ENCODE data around the gene GZF1. TPM values are rescaled to one million over a fixed set of nuclear protein-coding genes. Genes with fewer than 3 reads are reported as not detected.

Gene GZF1
- total RNA-seq, 1 donor from 2014 or later, result 24.9 TPM

GRCh38 chr20:23336476-23336875 lies 25.5 kb upstream of the GZF1 start:
- Histone ChIP-seq H3K36me3 (no peaks in the 10 kb centered on the region), H3K4me1 (peaks cover 18% of the 10 kb centered on the region), H3K27ac (replicated peaks) (no peak overlapping the region), H3K4me3 (no peak overlapping the region), H3K9me3 (replicated peaks) (no peaks in the 10 kb centered on the region), H3K27me3 (ENCODE audit: low read depth) (no peaks in the 10 kb centered on the region)
- TF ChIP-seq CTCF (IDR thresholded peaks at IDR 0.05; ENCODE audit: borderline replicate concordance), result no peak
- intact Hi-C loops (cut with micrococcal nuclease), result loop anchor here (5.0 kb wide), 1 partner anchor 644 kb away; no protein-coding TSS in a partner anchor
- DNase-seq, result no peak

GRCh38 chr20:23337312-23337711 lies 24.7 kb upstream of the GZF1 start:
- no peaks in the 10 kb centered on the region for H3K27me3 ChIP-seq (ENCODE audit: low read depth)
- no peak for DNase-seq
- intact Hi-C loops (cut with micrococcal nuclease), result loop anchor here (5.0 kb wide), 1 partner anchor 645 kb away; no protein-coding TSS in a partner anchor
- peaks cover 18% of the 10 kb centered on the region for H3K4me1 ChIP-seq
- H3K4me3 ChIP-seq, result no peak overlapping the region
- H3K27ac ChIP-seq (replicated peaks), result no peak overlapping the region
- H3K9me3 ChIP-seq (replicated peaks), result no peaks in the 10 kb centered on the region
- TF ChIP-seq CTCF (IDR thresholded peaks at IDR 0.05; ENCODE audit: borderline replicate concordance), result no peak
- no peaks in the 10 kb centered on the region for H3K36me3 ChIP-seq

GRCh38 chr20:23339986-23340385 lies 22.0 kb upstream of the GZF1 start:
- H3K9me3 ChIP-seq (replicated peaks), result no peaks in the 10 kb centered on the region
- no peak for DNase-seq
- TF ChIP-seq CTCF (IDR thresholded peaks at IDR 0.05; ENCODE audit: borderline replicate concordance), result no peak

GRCh38 chr20:23340524-23340923 lies 21.5 kb upstream of the GZF1 start:
- H3K27ac ChIP-seq (replicated peaks), result no peak overlapping the region
- peak; percentile 84 for TF ChIP-seq CTCF (IDR thresholded peaks at IDR 0.05; ENCODE audit: borderline replicate concordance)
- no peaks in the 10 kb centered on the region for H3K27me3 ChIP-seq (ENCODE audit: low read depth)
- H3K4me1 ChIP-seq, result no peaks in the 10 kb centered on the region
- DNase-seq, result peak; percentile 56
- H3K4me3 ChIP-seq, result no peak overlapping the region
- intact Hi-C loops (cut with micrococcal nuclease), result loop anchor here (10.0 kb wide), 1 partner anchor 96 kb away; no protein-coding TSS in a partner anchor
- H3K36me3 ChIP-seq, result no peaks in the 10 kb centered on the region
- no peaks in the 10 kb centered on the region for H3K9me3 ChIP-seq (replicated peaks)

More at GRCh38 chr20:23339986-23340385, 22.0 kb upstream of the GZF1 start:
- H3K27me3 ChIP-seq (ENCODE audit: low read depth), result no peaks in the 10 kb centered on the region
- no peak overlapping the region for H3K4me3 ChIP-seq
- H3K4me1 ChIP-seq, result peaks cover 1% of the 10 kb centered on the region
- intact Hi-C loops (cut with micrococcal nuclease), result loop anchor here (5.0 to 10.0 kb wide), 2 partner anchors 95 to 648 kb away; no protein-coding TSS in a partner anchor
- H3K36me3 ChIP-seq, result no peaks in the 10 kb centered on the region
- no peak overlapping the region for H3K27ac ChIP-seq (replicated peaks)

- no peak overlapping the region for H3K4me3 ChIP-seq
- intact Hi-C loops (cut with micrococcal nuclease), result loop anchor here (10.0 kb wide), 1 partner anchor 96 kb away; no protein-coding TSS in a partner anchor
- H3K36me3 ChIP-seq, result no peaks in the 10 kb centered on the region
- H3K4me1 ChIP-seq, result no peaks in the 10 kb centered on the region
- DNase-seq, result no peak
- TF ChIP-seq CTCF (IDR thresholded peaks at IDR 0.05; ENCODE audit: borderline replicate concordance), result no peak
- no peak overlapping the region for H3K27ac ChIP-seq (replicated peaks)
- H3K9me3 ChIP-seq (replicated peaks), result no peaks in the 10 kb centered on the region
- H3K27me3 ChIP-seq (ENCODE audit: low read depth), result no peaks in the 10 kb centered on the region
Measured at GRCh38 chr20:23341073-23341472, 20.9 kb upstream of the GZF1 start.
